ENCODE data around the gene SERINC5. TPM values are rescaled to one million over a fixed set of nuclear protein-coding genes. Genes with fewer than 3 reads are reported as not detected.
A peak's percentile ranks its signal among the peaks of the same experiment; 100 is the strongest.
"Not testable (repeated sequence)": the region's sequence is repeated elsewhere in the genome, so short reads cannot be mapped to it uniquely, and the experiment has no call there.

SERINC5 gene
- total RNA-seq, 1 experiment from 2014 or later = 52.3 TPM

GRCh38 chr5:80204808-80205614 lies 50.8 kb downstream of the SERINC5 start:
- Histone ChIP-seq H3T11ph (ENCODE audit: low read length) (no peak overlapping the region), H3K23me2 (ENCODE audit: insufficient read length, low read depth, low read length, poor library complexity, severe bottlenecking) (no peaks in the 10 kb centered on the region), H4K8ac (replicated peaks; ENCODE audit: insufficient read length, low read depth, low read length) (no peak overlapping the region), H3K14ac (ENCODE audit: insufficient read depth, low read length) (no peak overlapping the region), H2BK5ac (ENCODE audit: insufficient read length, low read length) (no peak overlapping the region), H2AK5ac (ENCODE audit: insufficient read length, low read length) (no peak overlapping the region), H3K4ac (ENCODE audit: low read depth, low read length) (no peak overlapping the region), H2BK12ac (ENCODE audit: insufficient read length, low read depth, low read length) (no peak overlapping the region), H3K27ac (ENCODE audit: insufficient read length, low read depth, low read length) (no peak overlapping the region), H4K20me1 (ENCODE audit: control insufficient read depth, insufficient read depth, insufficient read length) (no peaks in the 10 kb centered on the region), H2BK120ac (ENCODE audit: low read depth, low read length, poor library complexity, severe bottlenecking) (no peak overlapping the region), H2AFZ (ENCODE audit: low read length) (no peak overlapping the region), H2BK15ac (ENCODE audit: low read depth, low read length) (no peak overlapping the region), H3K23ac (ENCODE audit: insufficient read length, low read depth, low read length) (no peak overlapping the region), H3K9me3 (ENCODE audit: control insufficient read depth, low read depth, low read length) (no peaks in the 10 kb centered on the region), H3K79me1 (ENCODE audit: insufficient read depth, low read depth, low read length, poor library complexity, severe bottlenecking) (peaks cover 6% of the 10 kb centered on the region), H3K9ac (ENCODE audit: extremely low read depth, insufficient read length, low read length) (no peak overlapping the region), H2BK20ac (ENCODE audit: low read depth, low read length, poor library complexity, severe bottlenecking) (no peak overlapping the region), H3K18ac (ENCODE audit: insufficient read length, low read depth, low read length) (no peak overlapping the region), H3K4me2 (ENCODE audit: insufficient read depth, insufficient read length, low read length) (no peak overlapping the region), H3K79me2 (ENCODE audit: insufficient read depth, low read length) (peaks cover 16% of the 10 kb centered on the region; the same call in 1 of the 2 replicates), H4K5ac (ENCODE audit: insufficient read length, low read depth, low read length) (no peak overlapping the region), H3K56ac (ENCODE audit: insufficient read length, low read depth, low read length) (no peak overlapping the region), H3K4me1 (ENCODE audit: insufficient read depth, low read length) (peaks cover 2% of the 10 kb centered on the region; the same call in 1 of the 2 replicates), H4K91ac (ENCODE audit: insufficient read length, low read depth, low read length) (no peak overlapping the region), H3K27me3 (ENCODE audit: insufficient read depth, low read length) (no peaks in the 10 kb centered on the region)
- no peaks in the 10 kb centered on the region for H3K27me3 Mint-ChIP-seq (ENCODE audit: low read depth)
- no peak overlapping the region for H3K4me3 Mint-ChIP-seq
- H3K36me3 Mint-ChIP-seq (ENCODE audit: insufficient read depth in 1 of 3, low read depth in 3 of 3) = peaks cover 31 to 35% (median 33%) of the 10 kb centered on the region in 3 experiments; a peak in 6 of 7 replicates
- TF ChIP-seq, protein P1, sequence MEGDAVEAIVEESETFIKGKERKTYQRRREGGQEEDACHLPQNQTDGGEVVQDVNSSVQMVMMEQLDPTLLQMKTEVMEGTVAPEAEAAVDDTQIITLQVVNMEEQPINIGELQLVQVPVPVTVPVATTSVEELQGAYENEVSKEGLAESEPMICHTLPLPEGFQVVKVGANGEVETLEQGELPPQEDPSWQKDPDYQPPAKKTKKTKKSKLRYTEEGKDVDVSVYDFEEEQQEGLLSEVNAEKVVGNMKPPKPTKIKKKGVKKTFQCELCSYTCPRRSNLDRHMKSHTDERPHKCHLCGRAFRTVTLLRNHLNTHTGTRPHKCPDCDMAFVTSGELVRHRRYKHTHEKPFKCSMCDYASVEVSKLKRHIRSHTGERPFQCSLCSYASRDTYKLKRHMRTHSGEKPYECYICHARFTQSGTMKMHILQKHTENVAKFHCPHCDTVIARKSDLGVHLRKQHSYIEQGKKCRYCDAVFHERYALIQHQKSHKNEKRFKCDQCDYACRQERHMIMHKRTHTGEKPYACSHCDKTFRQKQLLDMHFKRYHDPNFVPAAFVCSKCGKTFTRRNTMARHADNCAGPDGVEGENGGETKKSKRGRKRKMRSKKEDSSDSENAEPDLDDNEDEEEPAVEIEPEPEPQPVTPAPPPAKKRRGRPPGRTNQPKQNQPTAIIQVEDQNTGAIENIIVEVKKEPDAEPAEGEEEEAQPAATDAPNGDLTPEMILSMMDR (conservative IDR thresholded peaks at IDR 0.05) = no peak
- H3K4me1 Mint-ChIP-seq = peaks cover 22 to 25% of the 10 kb centered on the region in 2 experiments
- no peak for DNase-seq
- peaks cover 0 to 3% of the 10 kb centered on the region in 2 experiments; a peak in 2 of 5 replicates for H3K9me3 Mint-ChIP-seq
- peak overlapping the region; percentile 3 to 87 (median 80); a peak in 4 of 7 replicates for H3K27ac Mint-ChIP-seq
- no CpG with 5 or more reads among the region's 10 CpGs for WGBS (ENCODE audit: extremely low coverage, insufficient read length, low lambda C conversion rate)

DNA sequence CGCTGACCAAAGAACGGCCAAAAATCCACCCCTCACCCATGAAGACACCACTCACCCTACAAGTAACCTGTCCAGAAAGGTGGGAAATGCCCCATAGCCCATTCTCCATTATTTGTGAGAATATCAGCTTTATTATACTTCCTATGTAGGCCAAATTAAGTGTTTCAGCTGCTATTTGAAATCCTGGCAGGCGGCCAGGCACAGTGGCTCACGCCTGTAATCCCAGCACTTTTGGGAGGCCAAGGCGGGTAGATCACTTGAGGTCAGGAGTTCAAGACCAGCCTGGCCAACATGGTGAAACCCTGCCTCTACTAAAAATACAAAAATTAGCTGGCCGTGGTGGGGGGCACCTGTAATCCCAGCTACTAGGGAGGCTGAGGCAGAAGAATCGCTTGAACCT lies 54.1 kb downstream of the SERINC5 start:
- H3K23me2 ChIP-seq (ENCODE audit: insufficient read length, low read depth, low read length, poor library complexity, severe bottlenecking); H2BK5ac ChIP-seq (ENCODE audit: insufficient read length, low read length); H4K91ac ChIP-seq (ENCODE audit: insufficient read length, low read depth, low read length); H3K27ac ChIP-seq (ENCODE audit: insufficient read length, low read depth, low read length); H3K18ac ChIP-seq (ENCODE audit: insufficient read length, low read depth, low read length); DNase-seq; H2BK15ac ChIP-seq (ENCODE audit: low read depth, low read length); H3K4me3 Mint-ChIP-seq; H3K4me1 ChIP-seq (ENCODE audit: insufficient read depth, low read length); H3K4me2 ChIP-seq (ENCODE audit: insufficient read depth, insufficient read length, low read length); H3K23ac ChIP-seq (ENCODE audit: insufficient read length, low read depth, low read length); H3K9me3 ChIP-seq (ENCODE audit: control insufficient read depth, low read depth, low read length); H3K4ac ChIP-seq (ENCODE audit: low read depth, low read length); H3K9ac ChIP-seq (ENCODE audit: extremely low read depth, insufficient read length, low read length); H2AK5ac ChIP-seq (ENCODE audit: insufficient read length, low read length); H3K9me3 Mint-ChIP-seq; H3K27me3 ChIP-seq (ENCODE audit: insufficient read depth, low read length); H4K20me1 ChIP-seq (ENCODE audit: control insufficient read depth, insufficient read depth, insufficient read length); H3K56ac ChIP-seq (ENCODE audit: insufficient read length, low read depth, low read length); H3K79me1 ChIP-seq (ENCODE audit: insufficient read depth, low read depth, low read length, poor library complexity, severe bottlenecking); H3T11ph ChIP-seq (ENCODE audit: low read length); H2BK12ac ChIP-seq (ENCODE audit: insufficient read length, low read depth, low read length); H4K8ac ChIP-seq (replicated peaks; ENCODE audit: insufficient read length, low read depth, low read length); H2BK20ac ChIP-seq (ENCODE audit: low read depth, low read length, poor library complexity, severe bottlenecking); H3K14ac ChIP-seq (ENCODE audit: insufficient read depth, low read length); H2BK120ac ChIP-seq (ENCODE audit: low read depth, low read length, poor library complexity, severe bottlenecking); H3K27me3 Mint-ChIP-seq (ENCODE audit: low read depth); H2AFZ ChIP-seq (ENCODE audit: low read length); H4K5ac ChIP-seq (ENCODE audit: insufficient read length, low read depth, low read length): not testable (repeated sequence)
- Mint-ChIP-seq H3K4me1 (peaks cover 18 to 27% of the 10 kb centered on the region in 2 experiments), H3K36me3 (ENCODE audit: insufficient read depth in 1 of 3, low read depth in 3 of 3) (peaks cover 33 to 44% (median 35%) of the 10 kb centered on the region in 3 experiments; a peak in 6 of 7 replicates), H3K27ac (peak overlapping the region in 2 of 3 experiments; percentile 84 to 88; a peak in 2 of 7 replicates)
- peaks cover 14% of the 10 kb centered on the region; the same call in 1 of the 2 replicates for H3K79me2 ChIP-seq (ENCODE audit: insufficient read depth, low read length)
- WGBS (ENCODE audit: extremely low coverage, insufficient read length, low lambda C conversion rate) = no CpG with 5 or more reads among the region's 7 CpGs

Data from H9 (cell line).